Brain microvascular endothelial cell (primary cell): ENCODE measurements around the gene SNAP91.

Source experiments
- DNase-seq: peaks from one replicate; pipeline ENCODE4 v3.0.0-alpha.2; 2020
- H3K27ac ChIP-seq: fragments of 250-450 bp; sonication (Bioruptor Pico); 2 replicates; pipeline ENCODE4 v1.5.1; 2020; ENCODE audit warnings: mild to moderate bottlenecking, moderate library complexity
- H3K27me3 ChIP-seq: fragments of 250-450 bp; sonication (Bioruptor Pico); replicated peaks from 2 replicates; pipeline ENCODE4 v1.5.1; 2020; ENCODE audit warnings: mild to moderate bottlenecking
- H3K36me3 ChIP-seq: fragments of 250-450 bp; sonication (Bioruptor Pico); replicated peaks from 2 replicates; pipeline ENCODE4 v1.5.1; 2020; ENCODE audit warnings: mild to moderate bottlenecking
- H3K4me3 ChIP-seq: 2 replicates; pipeline ENCODE4 v1.5.1; 2011; ENCODE audit warnings: low read depth, mild to moderate bottlenecking, control low read depth, low read length, moderate library complexity
- CTCF ChIP-seq: IDR thresholded peaks from 2 replicates; pipeline ENCODE4 v1.5.1; 2011; ENCODE audit warnings: low read depth, mild to moderate bottlenecking, moderate library complexity, low read length, control low read depth, inconsistent platforms; ENCODE audit errors: missing control alignments
- in situ Hi-C: cut with HindIII; loops from 2 replicates; pipeline ENCODE4 v1.10.0; 2017; ENCODE audit warnings: low sequenced_read_pairs, low pct_ligation_motif_present

The SNAP91 gene

DNA sequence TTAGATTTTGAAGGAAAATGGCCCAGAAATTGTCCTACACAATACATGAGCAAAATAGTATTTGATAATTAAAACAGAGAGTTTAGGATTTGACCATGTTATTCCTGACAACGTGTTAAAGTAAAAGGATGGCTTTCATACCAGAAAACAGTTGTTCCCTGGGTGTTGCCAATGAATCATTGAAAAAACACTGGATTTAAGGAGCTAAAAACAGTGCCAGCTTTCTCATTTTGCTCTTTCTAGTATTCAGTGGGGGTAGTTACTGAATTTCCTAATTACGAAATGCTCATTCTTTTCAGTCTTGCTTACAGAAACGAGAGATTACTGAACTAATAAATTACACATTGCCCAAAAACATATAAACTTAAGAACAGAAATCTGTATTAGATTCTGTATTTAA is 26.6 kb upstream of the SNAP91 start:
- in situ Hi-C loops = no loop called here
- no peak for TF ChIP-seq CTCF

DNA sequence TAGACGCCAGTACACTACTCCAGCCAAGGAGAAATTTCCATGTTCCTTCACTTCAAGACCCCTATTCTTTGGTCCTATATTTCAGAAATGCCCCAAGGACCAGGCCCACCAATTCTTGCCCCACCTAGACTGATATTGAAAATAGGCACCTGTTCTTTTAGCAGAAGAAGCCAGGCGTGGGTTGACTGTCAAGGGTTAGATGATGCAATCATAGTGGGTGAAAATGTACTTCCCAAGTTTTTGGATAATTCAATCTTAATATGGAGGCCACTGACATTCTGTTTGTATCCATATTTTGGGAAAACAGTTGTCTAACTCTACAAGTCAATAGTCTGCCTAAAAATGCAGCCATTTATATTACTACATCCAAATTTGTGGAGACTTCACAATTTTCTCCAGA is 21.0 kb upstream of the SNAP91 start:
- no peak overlapping the region for H3K27ac ChIP-seq
- H3K27me3 ChIP-seq = no peaks in the 10 kb centered on the region
- DNase-seq = no peak
- no peak overlapping the region for H3K4me3 ChIP-seq
- H3K36me3 ChIP-seq = no peaks in the 10 kb centered on the region
- no peak for TF ChIP-seq CTCF
- in situ Hi-C loops = no loop called here

More for the DNA sequence above, 26.6 kb upstream of the SNAP91 start:
- Histone ChIP-seq H3K27me3 (no peaks in the 10 kb centered on the region), H3K27ac (no peak overlapping the region), H3K36me3 (no peaks in the 10 kb centered on the region), H3K4me3 (no peak overlapping the region)
- no peak for DNase-seq

DNA sequence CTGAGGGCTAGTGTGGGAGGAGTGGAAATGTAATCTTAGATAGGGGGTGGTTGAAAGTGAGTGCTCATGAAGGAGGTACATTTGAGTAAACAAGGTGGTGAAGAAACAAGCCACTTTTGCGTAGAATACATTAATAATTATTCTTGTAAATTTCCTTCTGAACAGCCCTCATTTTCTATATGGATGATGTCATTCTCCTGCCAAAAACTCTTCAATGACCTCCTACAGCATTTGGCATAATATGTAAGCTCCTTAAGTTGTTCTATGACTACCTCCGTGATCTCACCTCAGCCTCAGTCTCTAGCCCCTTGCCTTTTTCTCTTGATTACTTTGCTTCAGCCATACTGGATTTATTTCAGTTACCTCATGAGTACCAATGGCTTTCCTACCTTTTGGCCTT is 14.0 kb upstream of the SNAP91 start:
- Histone ChIP-seq H3K36me3 (no peaks in the 10 kb centered on the region), H3K4me3 (no peak overlapping the region), H3K27me3 (no peaks in the 10 kb centered on the region), H3K27ac (no peak overlapping the region)
- no peak for DNase-seq
- TF ChIP-seq CTCF = no peak
- in situ Hi-C loops = no loop called here

DNA sequence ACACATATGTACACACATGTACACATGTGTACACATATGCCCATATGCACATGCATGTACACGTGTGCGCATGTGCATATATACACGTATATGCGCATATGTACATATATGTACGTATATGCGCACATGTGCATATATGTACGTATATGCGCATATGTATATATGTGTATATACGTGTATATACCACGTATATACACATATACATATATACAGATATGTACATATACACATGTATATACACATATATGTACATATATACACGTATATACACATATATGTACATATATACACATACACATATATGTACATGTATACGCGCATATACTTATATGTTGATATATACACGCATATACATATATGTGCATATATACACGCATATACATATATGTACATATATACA is 8.9 kb upstream of the SNAP91 start:
- H3K27ac ChIP-seq = no peak overlapping the region
- in situ Hi-C loops = no loop called here
- no peak overlapping the region for H3K4me3 ChIP-seq
- no peak for DNase-seq
- no peaks in the 10 kb centered on the region for H3K36me3 ChIP-seq
- H3K27me3 ChIP-seq = no peaks in the 10 kb centered on the region
- no peak for TF ChIP-seq CTCF

GRCh38 chr6:83711958-83712357 is 3.1 kb upstream of the SNAP91 start:
- Histone ChIP-seq H3K36me3 (no peaks in the 10 kb centered on the region), H3K27ac (no peak overlapping the region), H3K27me3 (peaks cover 28% of the 10 kb centered on the region), H3K4me3 (no peak overlapping the region)
- in situ Hi-C loops = no loop called here
- no peak for DNase-seq
- no peak for TF ChIP-seq CTCF

GRCh38 chr6:83709748-83710050 is 798 bp upstream of the SNAP91 start:
- no peak for TF ChIP-seq CTCF
- DNase-seq = no peak
- Histone ChIP-seq H3K4me3 (no peak overlapping the region), H3K27me3 (peaks cover 36% of the 10 kb centered on the region), H3K36me3 (no peaks in the 10 kb centered on the region), H3K27ac (no peak overlapping the region)
- in situ Hi-C loops = no loop called here
